Epidermal melanocyte (primary cell): ENCODE measurements around the gene ACOT4.
"Not testable (repeated sequence)": the region's sequence is repeated elsewhere in the genome, so short reads cannot be mapped to it uniquely, and the experiment has no call there.

ENCODE experiments used
- DNase-seq: peaks from one replicate; pipeline ENCODE4 v3.0.0; 2011; ENCODE audit warnings: low spot score; ENCODE audit not compliant: insufficient read length

The ACOT4 gene, protein sequence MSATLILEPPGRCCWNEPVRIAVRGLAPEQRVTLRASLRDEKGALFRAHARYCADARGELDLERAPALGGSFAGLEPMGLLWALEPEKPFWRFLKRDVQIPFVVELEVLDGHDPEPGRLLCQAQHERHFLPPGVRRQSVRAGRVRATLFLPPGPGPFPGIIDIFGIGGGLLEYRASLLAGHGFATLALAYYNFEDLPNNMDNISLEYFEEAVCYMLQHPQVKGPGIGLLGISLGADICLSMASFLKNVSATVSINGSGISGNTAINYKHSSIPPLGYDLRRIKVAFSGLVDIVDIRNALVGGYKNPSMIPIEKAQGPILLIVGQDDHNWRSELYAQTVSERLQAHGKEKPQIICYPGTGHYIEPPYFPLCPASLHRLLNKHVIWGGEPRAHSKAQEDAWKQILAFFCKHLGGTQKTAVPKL

GRCh38 chr14:73591690-73592449, at the start of gene ACOT4:
TSS of gene ACOT4 (plus strand) at chr14:73591873. CDS start at chr14:73591960, 87 bp downstream.
- DNase-seq = peak; percentile 61

GRCh38 chr14:73542961-73543360, 48.7 kb upstream of the ACOT4 start:
- DNase-seq = not testable (repeated sequence)

- DNase-seq = not testable (repeated sequence)
Measured at GRCh38 chr14:73545353-73545752, 46.3 kb upstream of the ACOT4 start.

GRCh38 chr14:73549097-73549496, 42.6 kb upstream of the ACOT4 start:
- DNase-seq = not testable (repeated sequence)

- DNase-seq = not testable (repeated sequence)
Measured at GRCh38 chr14:73549889-73550524, 41.7 kb upstream of the ACOT4 start.

DNA sequence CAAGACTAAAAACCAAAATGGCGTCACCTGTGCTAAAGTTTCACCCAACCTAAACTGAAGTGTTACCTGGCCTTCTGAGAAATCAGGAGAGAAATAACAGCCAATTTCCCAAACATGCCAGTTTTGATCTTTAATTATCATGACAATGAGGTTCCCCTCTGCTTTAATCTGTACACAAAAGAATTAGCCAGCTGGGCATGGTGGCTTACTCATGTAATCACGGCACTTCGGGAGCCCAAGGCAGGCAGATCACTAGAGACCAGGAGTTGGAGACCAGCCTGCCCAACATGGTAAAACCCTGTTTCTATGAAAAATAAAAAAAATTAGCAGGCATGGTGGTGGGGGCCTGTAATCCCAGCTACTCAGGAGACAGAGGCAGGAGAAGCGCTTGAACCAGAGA, 37.8 kb upstream of the ACOT4 start:
- DNase-seq = no peak

GRCh38 chr14:73557201-73557600, 34.5 kb upstream of the ACOT4 start:
- DNase-seq = not testable (repeated sequence)

DNA sequence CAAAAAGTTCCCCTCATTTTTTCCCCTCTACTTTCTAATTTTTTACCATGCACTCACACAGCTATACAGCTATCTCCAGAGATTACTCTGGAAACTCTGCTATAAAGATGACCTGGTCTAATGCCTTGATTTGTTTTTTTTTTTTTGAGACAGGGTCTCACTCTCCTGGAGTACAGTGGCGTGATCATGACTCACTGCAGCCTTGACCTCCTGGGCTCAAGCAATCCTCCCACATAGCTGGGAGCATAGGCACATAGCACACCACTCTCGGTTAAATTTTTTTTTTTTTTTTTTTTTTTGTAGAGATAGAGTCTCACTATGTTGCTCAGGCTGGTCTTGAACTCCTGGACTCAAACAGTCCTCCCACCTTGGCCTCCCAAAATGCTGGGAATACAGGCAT, 33.4 kb upstream of the ACOT4 start:
- not testable (repeated sequence) for DNase-seq

GRCh38 chr14:73562256-73562655, 29.4 kb upstream of the ACOT4 start:
- DNase-seq = not testable (repeated sequence)

- not testable (repeated sequence) for DNase-seq
Measured at GRCh38 chr14:73562696-73563095, 29.0 kb upstream of the ACOT4 start.

- DNase-seq = not testable (repeated sequence)
Measured at GRCh38 chr14:73566431-73566830, 25.2 kb upstream of the ACOT4 start.

DNA sequence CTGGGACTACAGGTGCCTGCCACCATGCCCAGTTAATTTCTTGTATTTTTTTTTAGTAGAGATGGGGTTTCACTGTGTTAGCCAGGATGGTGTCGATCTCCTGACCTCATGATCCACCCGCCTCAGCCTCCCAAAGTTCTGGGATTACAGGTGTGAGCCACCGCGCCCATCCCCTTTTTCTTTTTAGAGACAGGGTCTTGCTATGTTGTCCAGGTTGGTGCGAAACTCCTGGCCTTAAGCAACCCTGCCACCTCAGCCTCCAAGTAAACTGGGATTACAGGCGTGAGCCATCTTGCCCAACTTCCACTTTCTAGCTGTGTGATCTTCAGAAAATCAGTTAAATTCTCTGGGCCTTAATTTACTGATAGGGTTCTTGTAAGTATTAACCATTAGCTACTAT, 24.7 kb upstream of the ACOT4 start:
- not testable (repeated sequence) for DNase-seq

DNA sequence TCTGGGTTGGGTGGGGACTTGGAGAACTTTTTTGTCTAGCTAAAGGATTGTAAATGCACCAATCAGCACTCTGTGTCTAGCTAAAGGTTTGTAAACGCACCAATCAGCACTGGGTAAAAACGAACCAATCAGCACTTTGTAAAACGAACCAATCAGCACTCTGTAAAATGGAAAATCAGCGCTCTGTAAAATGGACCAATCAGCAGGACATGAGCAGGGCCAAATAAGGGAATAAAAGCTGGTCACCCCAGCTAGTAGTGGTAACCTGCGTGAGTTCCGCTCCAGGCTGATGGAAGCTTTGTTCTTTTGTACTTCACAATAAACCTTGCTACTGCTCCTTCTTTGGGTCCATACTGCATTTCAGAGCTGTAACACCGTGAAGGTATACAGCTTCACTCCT, 24.3 kb upstream of the ACOT4 start:
- no peak for DNase-seq

DNA sequence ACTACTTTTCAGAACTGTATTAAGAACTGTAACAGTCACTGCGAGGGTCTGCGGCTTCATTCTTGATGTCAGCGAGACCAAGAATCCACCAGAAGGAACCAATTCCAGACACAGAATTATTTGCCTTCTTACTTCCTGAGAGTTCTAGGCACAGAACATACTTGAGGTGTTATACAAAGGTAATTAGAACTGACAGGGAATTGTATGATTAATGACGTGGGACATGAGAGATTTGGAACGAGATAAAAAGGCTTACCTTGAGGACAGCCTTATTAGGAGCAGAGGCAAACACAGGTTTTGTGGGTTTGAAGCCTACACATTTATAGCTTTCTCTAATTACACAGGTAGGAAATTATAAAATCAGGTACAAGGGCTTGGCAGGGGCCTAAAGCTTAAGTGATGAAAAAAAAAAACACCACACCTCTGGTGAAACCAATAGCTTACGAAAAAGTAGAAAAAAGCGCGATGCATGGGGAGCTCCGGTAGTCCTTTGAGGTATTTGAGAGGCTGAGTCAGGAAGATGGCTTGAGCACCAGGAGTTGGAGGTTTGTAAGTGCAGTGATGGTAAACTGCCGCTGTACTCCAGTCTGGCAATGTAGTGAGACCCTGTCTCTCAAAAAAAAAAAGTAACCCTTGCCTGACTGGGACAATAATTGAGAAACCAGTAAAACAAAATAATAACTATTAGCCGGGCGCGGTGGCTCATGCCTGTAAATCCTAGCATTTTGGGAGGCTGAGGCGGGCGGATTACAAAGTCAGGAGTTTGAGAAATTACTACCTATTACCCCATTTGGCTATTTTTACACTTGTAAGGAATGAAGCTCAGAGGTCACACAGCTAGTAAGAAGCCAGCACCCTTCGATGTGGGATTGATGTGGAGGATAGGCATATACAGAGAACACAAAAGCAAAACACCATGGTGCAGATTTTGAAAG, 23.5 kb upstream of the ACOT4 start:
- DNase-seq = no peak

GRCh38 chr14:73568886-73569184, 22.8 kb upstream of the ACOT4 start:
- DNase-seq = not testable (repeated sequence)

DNA sequence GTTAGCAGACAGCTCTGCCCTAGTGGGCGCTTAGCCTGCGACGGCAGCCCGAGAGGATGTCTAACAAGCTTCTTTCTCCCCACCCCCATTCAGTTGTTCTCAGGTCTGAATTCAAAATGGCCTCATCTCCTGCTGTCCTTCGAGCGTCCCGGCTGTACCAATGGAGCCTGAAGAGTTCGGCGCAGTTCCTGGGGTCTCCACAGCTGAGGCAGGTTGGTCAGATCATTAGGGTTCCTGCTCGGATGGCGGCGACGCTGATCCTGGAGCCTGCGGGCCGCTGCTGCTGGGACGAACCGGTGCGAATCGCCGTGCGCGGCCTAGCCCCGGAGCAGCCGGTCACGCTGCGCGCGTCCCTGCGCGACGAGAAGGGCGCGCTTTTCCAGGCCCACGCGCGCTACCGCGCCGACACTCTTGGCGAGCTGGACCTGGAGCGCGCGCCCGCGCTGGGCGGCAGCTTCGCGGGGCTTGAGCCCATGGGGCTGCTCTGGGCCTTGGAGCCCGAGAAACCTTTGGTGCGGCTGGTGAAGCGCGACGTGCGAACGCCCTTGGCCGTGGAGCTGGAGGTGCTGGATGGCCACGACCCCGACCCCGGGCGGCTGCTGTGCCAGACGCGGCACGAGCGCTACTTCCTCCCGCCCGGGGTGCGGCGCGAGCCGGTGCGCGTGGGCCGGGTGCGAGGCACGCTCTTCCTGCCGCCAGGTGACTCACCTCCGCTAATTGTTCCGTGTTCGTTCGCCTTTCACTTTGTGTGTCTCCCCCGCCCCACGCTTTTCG, 22.3 kb upstream of the ACOT4 start, which contains the start of gene ACOT2:
ACOT2 (plus strand) TSS at position 29 of the 774 bp plus-strand sequence; CDS start at position 57, 28 bp downstream.
- peak; percentile 93 for DNase-seq

GRCh38 chr14:73570913-73571312, 20.8 kb upstream of the ACOT4 start:
- DNase-seq = not testable (repeated sequence)

DNA sequence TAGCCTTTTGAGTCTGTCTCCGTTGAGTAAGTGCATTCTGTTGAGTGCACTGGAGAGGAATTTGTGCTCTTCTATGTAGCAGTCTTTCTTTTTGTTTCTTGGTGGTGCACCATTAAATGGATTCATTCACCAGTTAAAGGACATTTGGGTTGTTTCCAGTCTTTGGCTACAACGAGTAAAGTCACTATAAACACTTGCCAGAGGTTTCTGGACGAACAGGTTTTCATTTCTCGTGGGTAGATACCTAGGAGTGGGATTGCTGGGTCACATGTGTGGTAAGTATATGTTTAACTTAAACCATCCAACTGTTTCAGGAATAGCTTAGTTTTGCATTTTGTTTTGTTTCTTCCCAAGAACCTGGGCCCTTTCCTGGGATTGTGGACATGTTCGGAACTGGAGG, 18.6 kb upstream of the ACOT4 start:
- DNase-seq = not testable (repeated sequence)

DNA sequence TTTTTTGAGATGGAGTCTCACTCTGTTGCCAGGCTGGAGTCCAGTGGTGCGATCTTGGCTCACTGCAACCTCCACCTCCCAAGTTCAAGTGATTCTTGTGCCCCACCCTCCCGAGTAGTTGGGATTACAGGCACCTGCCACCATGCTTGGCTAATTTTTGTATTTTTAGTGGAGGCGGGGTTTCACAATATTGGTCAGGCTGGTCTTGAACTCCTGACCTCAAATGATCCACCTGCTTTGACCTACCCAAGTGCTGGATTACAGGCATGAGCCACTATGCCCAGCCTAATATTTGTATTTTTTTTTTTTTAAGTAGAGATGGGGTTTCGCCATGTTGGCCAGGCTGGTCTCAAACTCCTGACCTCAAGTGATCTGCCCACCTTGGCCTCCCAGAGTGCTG, 17.9 kb upstream of the ACOT4 start:
- DNase-seq = not testable (repeated sequence)

DNA sequence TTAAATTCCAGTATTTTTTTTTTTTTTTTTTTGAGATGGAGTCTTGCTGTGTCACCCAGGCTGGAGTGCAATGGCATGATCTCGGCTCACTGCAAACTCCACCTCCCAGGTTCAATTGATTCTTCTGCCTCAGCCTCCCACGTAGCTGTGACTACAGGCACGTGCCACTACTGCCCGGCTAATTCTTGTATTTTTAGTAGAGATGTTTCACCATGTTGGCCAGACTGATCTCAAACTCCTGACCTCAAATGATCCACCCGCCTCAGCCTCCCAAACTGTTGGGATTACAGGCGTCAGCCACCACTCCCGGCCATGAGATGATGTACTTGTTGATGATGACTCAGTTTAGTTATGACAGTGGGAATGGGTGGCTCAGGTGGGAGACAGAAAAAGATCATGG, 17.4 kb upstream of the ACOT4 start:
- not testable (repeated sequence) for DNase-seq
